Testis (tissue), 2 donors: Measurements from ENCODE around the gene ITGB8.

ENCODE experiments used
- POLR2A ChIP-seq: fragments of 450-650 bp; IDR thresholded peaks from one replicate; pipeline ENCODE4 v1.6.1; 2017; ENCODE audit warnings: antibody characterized with exemption, mild to moderate bottlenecking, moderate library complexity
- TF ChIP-seq, protein P1 (sequence below), 3 experiments: fragments of 450-650 bp in 2 of 3; fragments of 200-600 bp in 1 of 3; sonication (generic) in 1 of 3; IDR thresholded peaks; one replicate each; pipeline ENCODE4 v1.5.1; 2016 to 2019; ENCODE audit warnings: antibody characterized with exemption in 3 of 3, mild to moderate bottlenecking in 2 of 3, moderate library complexity in 1 of 3

DNA sequence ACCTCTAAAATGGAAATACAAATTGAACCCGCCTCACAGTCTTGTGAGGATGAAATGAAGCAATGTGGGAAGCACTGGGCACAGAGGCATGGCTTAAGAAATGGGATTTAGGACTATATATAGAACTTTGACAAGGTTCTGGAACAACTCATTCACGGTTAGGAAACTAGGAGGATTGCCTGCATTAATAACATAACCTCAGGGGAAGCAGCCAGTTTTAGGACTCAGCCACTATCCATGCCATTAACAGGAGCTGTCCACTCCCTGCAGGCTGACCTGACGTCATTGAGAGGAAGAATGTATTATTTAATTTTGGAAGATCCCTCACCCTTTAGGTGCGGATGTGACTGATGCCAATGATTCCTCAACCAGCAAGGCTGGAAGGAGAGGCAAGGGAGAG is 34.8 kb downstream of the ITGB8 start:
- TF ChIP-seq, protein P1, sequence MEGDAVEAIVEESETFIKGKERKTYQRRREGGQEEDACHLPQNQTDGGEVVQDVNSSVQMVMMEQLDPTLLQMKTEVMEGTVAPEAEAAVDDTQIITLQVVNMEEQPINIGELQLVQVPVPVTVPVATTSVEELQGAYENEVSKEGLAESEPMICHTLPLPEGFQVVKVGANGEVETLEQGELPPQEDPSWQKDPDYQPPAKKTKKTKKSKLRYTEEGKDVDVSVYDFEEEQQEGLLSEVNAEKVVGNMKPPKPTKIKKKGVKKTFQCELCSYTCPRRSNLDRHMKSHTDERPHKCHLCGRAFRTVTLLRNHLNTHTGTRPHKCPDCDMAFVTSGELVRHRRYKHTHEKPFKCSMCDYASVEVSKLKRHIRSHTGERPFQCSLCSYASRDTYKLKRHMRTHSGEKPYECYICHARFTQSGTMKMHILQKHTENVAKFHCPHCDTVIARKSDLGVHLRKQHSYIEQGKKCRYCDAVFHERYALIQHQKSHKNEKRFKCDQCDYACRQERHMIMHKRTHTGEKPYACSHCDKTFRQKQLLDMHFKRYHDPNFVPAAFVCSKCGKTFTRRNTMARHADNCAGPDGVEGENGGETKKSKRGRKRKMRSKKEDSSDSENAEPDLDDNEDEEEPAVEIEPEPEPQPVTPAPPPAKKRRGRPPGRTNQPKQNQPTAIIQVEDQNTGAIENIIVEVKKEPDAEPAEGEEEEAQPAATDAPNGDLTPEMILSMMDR (IDR thresholded peaks at IDR 0.05) = no peak
- TF ChIP-seq POLR2A = no peak
